ENCODE results near the gene UBASH3B.

The UBASH3B gene

GRCh38 chr11:122763108-122763507 is 107.6 kb downstream of the UBASH3B start:
- H3K36me3 ChIP-seq (ENCODE audit: control insufficient read depth, insufficient read depth, low read length) = no peaks in the 10 kb centered on the region
- H3K27me3 ChIP-seq (replicated peaks; ENCODE audit: control insufficient read depth, insufficient read depth, low read length) = no peaks in the 10 kb centered on the region; the same call in 1 of the 2 replicates
- no peak for TF ChIP-seq CTCF (IDR thresholded peaks at IDR 0.05; ENCODE audit: insufficient read depth, low read length, poor library complexity, severe bottlenecking)
- DNase-seq (ENCODE audit: extremely low read depth, insufficient read length) = no peak
- no peak overlapping the region for H3K4me3 ChIP-seq (replicated peaks; ENCODE audit: low read depth, low read length)

- no peak for DNase-seq (ENCODE audit: extremely low read depth, insufficient read length)
- Histone ChIP-seq H3K36me3 (ENCODE audit: control insufficient read depth, insufficient read depth, low read length) (no peaks in the 10 kb centered on the region), H3K27me3 (replicated peaks; ENCODE audit: control insufficient read depth, insufficient read depth, low read length) (no peaks in the 10 kb centered on the region; the same call in 1 of the 2 replicates), H3K4me3 (replicated peaks; ENCODE audit: low read depth, low read length) (no peak overlapping the region)
- no peak for TF ChIP-seq CTCF (IDR thresholded peaks at IDR 0.05; ENCODE audit: insufficient read depth, low read length, poor library complexity, severe bottlenecking)
These were observed 109.0 kb downstream of the UBASH3B start for GRCh38 chr11:122764371-122765090.

GRCh38 chr11:122765487-122766131 is 110.1 kb downstream of the UBASH3B start:
- no peaks in the 10 kb centered on the region; the same call in 1 of the 2 replicates for H3K27me3 ChIP-seq (replicated peaks; ENCODE audit: control insufficient read depth, insufficient read depth, low read length)
- TF ChIP-seq CTCF (IDR thresholded peaks at IDR 0.05; ENCODE audit: insufficient read depth, low read length, poor library complexity, severe bottlenecking) = no peak
- no peak for DNase-seq (ENCODE audit: extremely low read depth, insufficient read length)
- no peak overlapping the region for H3K4me3 ChIP-seq (replicated peaks; ENCODE audit: low read depth, low read length)
- no peaks in the 10 kb centered on the region for H3K36me3 ChIP-seq (ENCODE audit: control insufficient read depth, insufficient read depth, low read length)

- peaks cover 1% of the 10 kb centered on the region for H3K27me3 ChIP-seq (replicated peaks; ENCODE audit: control insufficient read depth, insufficient read depth, low read length)
- no peak for DNase-seq (ENCODE audit: extremely low read depth, insufficient read length)
- TF ChIP-seq CTCF (IDR thresholded peaks at IDR 0.05; ENCODE audit: insufficient read depth, low read length, poor library complexity, severe bottlenecking) = no peak
- no peaks in the 10 kb centered on the region for H3K36me3 ChIP-seq (ENCODE audit: control insufficient read depth, insufficient read depth, low read length)
- no peak overlapping the region for H3K4me3 ChIP-seq (replicated peaks; ENCODE audit: low read depth, low read length)
These were observed 113.7 kb downstream of the UBASH3B start for GRCh38 chr11:122769126-122769780.

- Histone ChIP-seq H3K27me3 (replicated peaks; ENCODE audit: control insufficient read depth, insufficient read depth, low read length) (peaks cover 4% of the 10 kb centered on the region), H3K4me3 (replicated peaks; ENCODE audit: low read depth, low read length) (no peak overlapping the region), H3K36me3 (ENCODE audit: control insufficient read depth, insufficient read depth, low read length) (no peaks in the 10 kb centered on the region)
- no peak for DNase-seq (ENCODE audit: extremely low read depth, insufficient read length)
- TF ChIP-seq CTCF (IDR thresholded peaks at IDR 0.05; ENCODE audit: insufficient read depth, low read length, poor library complexity, severe bottlenecking) = no peak
These were observed 117.4 kb downstream of the UBASH3B start for GRCh38 chr11:122772945-122773344.

Data from GM06990 (cell line).